GM12865 (cell line): ENCODE measurements around the gene LITAFD.
"Not testable (repeated sequence)": the region's sequence is repeated elsewhere in the genome, so short reads cannot be mapped to it uniquely, and the experiment has no call there.

ENCODE experiments used
- DNase-seq: peaks from one replicate; pipeline ENCODE4 v3.0.0; 2010; ENCODE audit warnings: low read depth
- H3K4me3 ChIP-seq: 2 replicates; pipeline ENCODE4 v1.5.1; 2011; ENCODE audit warnings: mild to moderate bottlenecking, low read depth, low read length, control low read depth
- CTCF ChIP-seq: IDR thresholded peaks from 2 replicates; pipeline ENCODE4 v1.5.1; 2011; ENCODE audit warnings: low read length, control low read depth, low read depth, inconsistent platforms; ENCODE audit not compliant: insufficient read depth; ENCODE audit errors: missing control alignments

LITAFD gene

DNA sequence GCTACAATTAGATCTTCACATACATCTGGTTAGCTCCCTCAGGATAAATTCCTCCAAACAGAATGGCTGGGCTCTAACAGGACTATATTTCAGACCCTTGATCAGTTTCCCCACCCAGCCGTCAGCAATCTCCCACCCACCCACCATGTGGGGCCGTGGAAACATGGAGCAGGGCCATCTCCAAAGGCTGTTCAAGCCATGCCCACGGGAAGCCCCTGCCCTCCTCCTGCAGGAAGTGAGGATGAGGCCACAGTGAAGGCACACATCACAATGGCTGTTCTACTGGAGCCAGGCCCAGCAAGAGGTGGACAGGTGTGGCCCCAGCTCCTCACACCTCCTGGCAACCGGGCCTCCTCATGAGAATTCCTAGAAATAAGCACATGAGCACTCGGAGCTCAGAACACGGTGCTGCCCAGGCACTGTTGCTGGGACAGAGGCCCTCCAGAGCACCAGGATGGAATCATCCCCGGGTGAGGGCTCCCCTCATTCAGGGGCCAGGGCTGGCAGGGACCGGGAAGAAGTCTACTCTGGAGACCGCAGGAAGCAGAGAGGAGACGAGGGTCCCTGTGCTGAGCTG lies at the start of gene LITAFD:
LITAFD (plus strand) TSS at position 311 of the 577 bp plus-strand sequence. CDS start 2,005 bp downstream, outside the sequence.
- TF ChIP-seq CTCF, result no peak
- no peak for DNase-seq
- no peak within 1 kb of the TSS for H3K4me3 ChIP-seq

DNA sequence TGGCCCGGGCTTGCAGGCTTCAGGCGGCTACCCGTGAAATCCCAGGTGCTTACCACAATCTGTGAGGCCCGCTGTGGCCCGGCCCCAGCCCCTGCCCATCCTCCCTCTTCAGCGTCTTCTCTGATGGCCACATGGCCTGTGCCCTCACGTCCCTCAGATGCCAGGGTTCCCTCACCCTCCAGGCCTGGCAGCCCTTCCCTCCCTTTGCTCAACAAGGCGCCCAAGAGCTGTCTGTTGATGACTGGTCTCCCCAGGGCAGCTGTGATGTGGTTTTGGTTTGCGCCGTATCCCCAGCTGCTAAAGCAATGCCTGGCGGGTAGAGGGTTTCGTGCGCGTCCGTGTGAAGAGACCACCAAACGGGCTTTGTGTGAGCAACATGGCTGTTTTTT lies 49.4 kb upstream of the LITAFD start:
- no peak overlapping the region for H3K4me3 ChIP-seq
- no peak for TF ChIP-seq CTCF
- DNase-seq, result no peak

DNA sequence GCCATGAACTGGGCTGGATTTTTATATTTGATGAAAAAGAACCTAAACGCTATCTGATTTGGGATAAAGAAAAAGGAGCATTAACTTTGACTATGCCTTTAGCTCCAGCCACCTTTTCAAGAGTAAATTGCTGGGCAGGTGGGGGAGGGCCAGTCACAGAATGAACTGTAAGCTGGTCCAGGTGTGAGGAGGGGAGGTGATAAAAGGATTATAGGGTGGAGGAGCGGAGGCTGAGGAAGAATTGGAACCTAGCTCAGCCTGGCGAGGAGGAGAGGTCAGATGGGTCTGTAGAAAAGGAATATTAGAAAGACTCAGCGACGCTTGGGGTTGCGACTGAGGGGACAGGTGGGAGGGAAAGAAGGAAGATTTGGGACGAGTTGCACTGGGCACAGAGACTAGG lies 45.4 kb upstream of the LITAFD start:
- not testable (repeated sequence) for H3K4me3 ChIP-seq, DNase-seq

GRCh38 chr16:8837594-8837993 lies 44.6 kb upstream of the LITAFD start:
- DNase-seq, H3K4me3 ChIP-seq: not testable (repeated sequence)

GRCh38 chr16:8842016-8842415 lies 40.1 kb upstream of the LITAFD start:
- H3K4me3 ChIP-seq, DNase-seq: not testable (repeated sequence)

DNA sequence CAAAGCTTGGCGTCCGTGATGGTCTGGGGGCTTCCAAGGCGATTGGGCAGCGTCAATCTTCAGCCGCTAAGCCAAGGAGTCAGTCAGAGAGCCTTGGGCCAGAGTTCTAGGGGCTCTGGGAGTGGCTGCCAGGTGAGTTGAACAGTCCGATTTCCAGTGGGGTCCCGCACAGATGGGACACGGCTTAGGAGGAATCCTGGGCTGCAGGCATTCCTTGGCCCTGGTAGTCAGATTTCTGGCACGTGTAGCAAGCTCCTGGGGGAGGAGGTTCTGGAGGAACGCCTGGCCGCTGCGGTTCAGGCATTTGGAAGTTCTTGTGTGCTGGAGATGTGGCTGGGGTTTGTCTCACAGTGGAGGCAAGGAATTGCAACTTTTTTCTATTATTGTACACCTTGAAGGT lies 38.9 kb upstream of the LITAFD start:
- DNase-seq, H3K4me3 ChIP-seq: not testable (repeated sequence)

DNA sequence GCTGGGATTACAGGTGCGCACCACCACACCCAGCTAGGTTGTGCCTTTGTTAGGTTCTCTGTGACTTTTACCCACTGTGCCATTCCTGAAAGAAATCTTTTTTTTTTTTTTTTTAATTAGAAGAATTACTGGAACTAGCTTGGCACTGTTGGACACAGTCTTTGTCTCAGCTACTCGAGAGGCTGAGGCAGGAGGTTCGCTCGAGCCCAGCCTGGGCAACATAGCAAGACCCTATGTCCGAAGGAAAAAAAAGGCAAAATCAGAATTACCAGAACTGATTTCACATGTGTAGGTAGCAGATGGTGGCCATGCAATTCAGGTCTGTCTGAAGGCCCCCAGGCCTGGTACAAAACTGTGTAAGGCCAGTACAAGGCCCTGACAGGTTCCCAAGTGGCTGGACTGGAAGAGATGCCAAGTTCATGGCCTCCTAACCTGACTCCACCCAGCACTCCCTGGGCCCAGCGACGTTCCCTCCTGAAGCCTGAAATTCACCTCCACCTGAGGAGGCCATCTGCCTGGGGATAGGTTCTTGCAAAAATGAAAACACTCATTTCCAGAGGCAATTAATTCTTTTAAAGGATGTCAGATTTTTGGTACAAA lies 36.4 kb upstream of the LITAFD start:
- TF ChIP-seq CTCF, result no peak
- no peak for DNase-seq
- no peak overlapping the region for H3K4me3 ChIP-seq

DNA sequence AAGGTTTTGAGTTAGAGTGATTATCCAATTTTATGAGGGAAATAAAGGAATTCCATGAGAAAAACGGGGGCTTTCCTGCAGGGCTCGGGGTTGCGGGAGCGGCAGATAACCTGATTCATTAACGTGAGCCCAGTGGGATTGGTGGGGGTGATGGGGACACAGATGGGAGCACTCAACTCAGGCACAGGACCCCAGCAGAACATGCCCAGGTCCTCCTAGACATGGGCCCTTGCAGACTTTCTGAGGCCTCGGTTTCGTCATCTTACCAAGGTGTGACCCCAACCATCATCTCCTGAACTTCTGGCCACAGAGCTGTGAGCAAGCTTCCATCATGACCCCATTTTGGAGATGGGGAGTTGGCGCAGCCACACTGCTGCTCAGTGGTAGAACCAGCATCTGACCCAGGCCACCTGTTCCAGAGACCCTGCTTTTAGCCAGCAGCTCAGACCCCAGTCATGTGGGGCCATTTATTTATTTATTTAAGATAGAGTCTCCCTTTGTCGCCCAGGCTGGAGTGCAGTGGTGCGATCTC lies 35.7 kb upstream of the LITAFD start:
- DNase-seq, result no peak
- no peak overlapping the region for H3K4me3 ChIP-seq
- no peak for TF ChIP-seq CTCF

DNA sequence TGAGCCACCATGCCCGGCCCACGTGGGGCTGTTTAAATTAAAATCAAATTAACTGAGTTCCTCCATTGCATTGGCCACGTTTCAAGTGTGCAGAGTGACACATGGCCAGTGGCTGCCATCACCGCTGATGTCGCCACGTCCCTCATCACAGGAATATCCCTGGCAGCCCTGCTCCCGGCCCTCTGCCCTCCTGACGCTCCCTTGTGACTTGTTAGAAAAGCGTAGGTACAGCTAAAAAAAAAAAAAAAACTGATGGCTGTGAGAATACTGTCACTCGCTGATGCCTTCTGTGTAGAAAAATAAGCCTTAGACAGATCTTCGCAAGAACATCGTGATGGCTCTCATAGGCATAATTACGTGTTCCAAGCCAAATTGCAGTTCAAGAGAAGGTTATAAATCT lies 35.0 kb upstream of the LITAFD start:
- no peak overlapping the region for H3K4me3 ChIP-seq
- no peak for DNase-seq
- no peak for TF ChIP-seq CTCF
